Measurements from ENCODE around the gene UMAD1. TPM values are rescaled to one million over a fixed set of nuclear protein-coding genes. Genes with fewer than 3 reads are reported as not detected.

The UMAD1 gene
- total RNA-seq, 2 donors from 2014 or later: 12.9 to 23.9 TPM

- ATAC-seq (ENCODE audit: insufficient number of reproducible peaks, low FRiP score, low read depth): no peak
- H3K4me1 ChIP-seq (ENCODE audit: control insufficient read depth in 1 of 2, low read depth in 2 of 2): peaks cover 12 to 54% of the 10 kb centered on the region in 2 donors
- no peaks in the 10 kb centered on the region for H3K27me3 ChIP-seq (replicated peaks; ENCODE audit: insufficient read depth)
- DNase-seq (ENCODE audit: low spot score): no peak
- no peaks in the 10 kb centered on the region for H3K9me3 ChIP-seq
- no peak overlapping the region for H3K27ac ChIP-seq
- TF ChIP-seq CTCF (IDR thresholded peaks at IDR 0.05): no peak
- H3K36me3 ChIP-seq: no peaks in the 10 kb centered on the region
- no peak overlapping the region for H3K4me3 ChIP-seq
Measured at GRCh38 chr7:7702826-7703225, 62.3 kb downstream of the UMAD1 start.

- no peak overlapping the region for H3K27ac ChIP-seq
- H3K9me3 ChIP-seq: no peaks in the 10 kb centered on the region
- H3K4me3 ChIP-seq: no peak overlapping the region
- TF ChIP-seq CTCF (IDR thresholded peaks at IDR 0.05): no peak
- ATAC-seq (ENCODE audit: insufficient number of reproducible peaks, low FRiP score, low read depth): no peak
- no peak for DNase-seq (ENCODE audit: low spot score)
- H3K4me1 ChIP-seq (ENCODE audit: control insufficient read depth in 1 of 2, low read depth in 2 of 2): peaks cover 12 to 52% of the 10 kb centered on the region in 2 donors
- no peaks in the 10 kb centered on the region for H3K27me3 ChIP-seq (replicated peaks; ENCODE audit: insufficient read depth)
- H3K36me3 ChIP-seq: no peaks in the 10 kb centered on the region
Measured at GRCh38 chr7:7703427-7703826, 62.9 kb downstream of the UMAD1 start.

- Histone ChIP-seq H3K9me3 (no peaks in the 10 kb centered on the region), H3K27me3 (replicated peaks; ENCODE audit: insufficient read depth) (no peaks in the 10 kb centered on the region), H3K4me1 (ENCODE audit: control insufficient read depth in 1 of 2, low read depth in 2 of 2) (peaks cover 12 to 38% of the 10 kb centered on the region in 2 donors), H3K27ac (no peak overlapping the region), H3K36me3 (no peaks in the 10 kb centered on the region), H3K4me3 (no peak overlapping the region)
- DNase-seq (ENCODE audit: low spot score) (no peak), ATAC-seq (ENCODE audit: insufficient number of reproducible peaks, low FRiP score, low read depth) (no peak)
- TF ChIP-seq CTCF (IDR thresholded peaks at IDR 0.05): no peak
Measured at GRCh38 chr7:7704867-7705266, 64.3 kb downstream of the UMAD1 start.

GRCh38 chr7:7705318-7705717 lies 64.8 kb downstream of the UMAD1 start:
- no peaks in the 10 kb centered on the region for H3K9me3 ChIP-seq
- H3K4me1 ChIP-seq (ENCODE audit: control insufficient read depth in 1 of 2, low read depth in 2 of 2): peaks cover 12 to 33% of the 10 kb centered on the region in 2 donors
- H3K36me3 ChIP-seq: no peaks in the 10 kb centered on the region
- H3K27me3 ChIP-seq (replicated peaks; ENCODE audit: insufficient read depth): no peaks in the 10 kb centered on the region
- TF ChIP-seq CTCF (IDR thresholded peaks at IDR 0.05): no peak
- ATAC-seq (ENCODE audit: insufficient number of reproducible peaks, low FRiP score, low read depth) (no peak), DNase-seq (ENCODE audit: low spot score) (no peak)
- H3K4me3 ChIP-seq: no peak overlapping the region
- H3K27ac ChIP-seq: no peak overlapping the region

- ATAC-seq (ENCODE audit: insufficient number of reproducible peaks, low FRiP score, low read depth): no peak
- no peaks in the 10 kb centered on the region for H3K27me3 ChIP-seq (replicated peaks; ENCODE audit: insufficient read depth)
- H3K27ac ChIP-seq: no peak overlapping the region
- peaks cover 12 to 31% of the 10 kb centered on the region in 2 donors for H3K4me1 ChIP-seq (ENCODE audit: control insufficient read depth in 1 of 2, low read depth in 2 of 2)
- no peak for TF ChIP-seq CTCF (IDR thresholded peaks at IDR 0.05)
- H3K4me3 ChIP-seq: no peak overlapping the region
- no peaks in the 10 kb centered on the region for H3K9me3 ChIP-seq
- H3K36me3 ChIP-seq: no peaks in the 10 kb centered on the region
- DNase-seq (ENCODE audit: low spot score): no peak
Measured at GRCh38 chr7:7706101-7706511, 65.6 kb downstream of the UMAD1 start.
